Effector memory CD4-positive, alpha-beta T cell (primary cell): Measurements from ENCODE around the gene SH3GL2.

Source experiments
- DNase-seq, 3 donors: peaks; one replicate each; pipeline ENCODE4 v3.0.0-alpha.2; 2020
- H3K27ac ChIP-seq: 2 replicates; pipeline ENCODE4 v1.7.0; 2013; ENCODE audit warnings: mild to moderate bottlenecking, low read length, moderate library complexity; ENCODE audit not compliant: insufficient read depth, poor library complexity, severe bottlenecking
- H3K27me3 ChIP-seq: replicated peaks from 2 replicates; pipeline ENCODE4 v1.7.0; 2013; ENCODE audit warnings: mild to moderate bottlenecking, low read length; ENCODE audit not compliant: insufficient read depth, control insufficient read depth, poor library complexity, severe bottlenecking
- H3K36me3 ChIP-seq: 2 replicates; pipeline ENCODE4 v1.7.0; 2013; ENCODE audit warnings: mild to moderate bottlenecking, low read length, moderate library complexity; ENCODE audit not compliant: control insufficient read depth, insufficient read depth
- H3K4me1 ChIP-seq: 2 replicates; pipeline ENCODE4 v1.7.0; 2013; ENCODE audit warnings: low read length, mild to moderate bottlenecking; ENCODE audit not compliant: control insufficient read depth, insufficient read depth, poor library complexity, severe bottlenecking
- H3K4me3 ChIP-seq: 2 replicates; pipeline ENCODE4 v1.7.0; 2013; ENCODE audit warnings: low read length, low read depth, mild to moderate bottlenecking; ENCODE audit not compliant: insufficient read depth, poor library complexity, severe bottlenecking
- H3K9me3 ChIP-seq: 2 replicates; pipeline ENCODE4 v1.7.0; 2013; ENCODE audit warnings: mild to moderate bottlenecking, low read length, moderate library complexity; ENCODE audit not compliant: control insufficient read depth

Gene SH3GL2

GRCh38 chr9:17789316-17789715, 210.4 kb downstream of the SH3GL2 start:
- Histone ChIP-seq H3K27me3 (no peaks in the 10 kb centered on the region), H3K4me1 (no peaks in the 10 kb centered on the region), H3K27ac (no peak overlapping the region), H3K4me3 (no peak overlapping the region), H3K36me3 (no peaks in the 10 kb centered on the region), H3K9me3 (no peaks in the 10 kb centered on the region)
- DNase-seq: no peak

- H3K4me1 ChIP-seq: no peaks in the 10 kb centered on the region
- H3K9me3 ChIP-seq: no peaks in the 10 kb centered on the region
- no peaks in the 10 kb centered on the region for H3K36me3 ChIP-seq
- H3K27ac ChIP-seq: no peak overlapping the region
- DNase-seq: no peak
- H3K27me3 ChIP-seq: no peaks in the 10 kb centered on the region
- no peak overlapping the region for H3K4me3 ChIP-seq
Observed at GRCh38 chr9:17793713-17794622, 215.1 kb downstream of the SH3GL2 start.

- no peaks in the 10 kb centered on the region for H3K27me3 ChIP-seq
- no peak overlapping the region for H3K27ac ChIP-seq
- no peaks in the 10 kb centered on the region for H3K4me1 ChIP-seq
- DNase-seq: no peak
- H3K9me3 ChIP-seq: no peaks in the 10 kb centered on the region
- H3K36me3 ChIP-seq: no peaks in the 10 kb centered on the region
- no peak overlapping the region for H3K4me3 ChIP-seq
Observed at GRCh38 chr9:17795744-17796143, 216.9 kb downstream of the SH3GL2 start.

GRCh38 chr9:17799369-17799768, 220.5 kb downstream of the SH3GL2 start:
- no peaks in the 10 kb centered on the region for H3K9me3 ChIP-seq
- H3K4me1 ChIP-seq: no peaks in the 10 kb centered on the region
- no peak overlapping the region for H3K4me3 ChIP-seq
- H3K36me3 ChIP-seq: no peaks in the 10 kb centered on the region
- DNase-seq: no peak
- no peaks in the 10 kb centered on the region for H3K27me3 ChIP-seq
- no peak overlapping the region for H3K27ac ChIP-seq

- no peak for DNase-seq
- Histone ChIP-seq H3K27me3 (no peaks in the 10 kb centered on the region), H3K9me3 (no peaks in the 10 kb centered on the region), H3K4me3 (no peak overlapping the region), H3K4me1 (no peaks in the 10 kb centered on the region), H3K27ac (no peak overlapping the region), H3K36me3 (no peaks in the 10 kb centered on the region)
Observed at GRCh38 chr9:17800418-17800817, 221.6 kb downstream of the SH3GL2 start.

- Histone ChIP-seq H3K27me3 (no peaks in the 10 kb centered on the region), H3K4me1 (no peaks in the 10 kb centered on the region), H3K36me3 (no peaks in the 10 kb centered on the region), H3K4me3 (no peak overlapping the region), H3K27ac (no peak overlapping the region), H3K9me3 (no peaks in the 10 kb centered on the region)
- no peak for DNase-seq
Observed at GRCh38 chr9:17802249-17802857, 223.5 kb downstream of the SH3GL2 start.

GRCh38 chr9:17807613-17808282, 228.9 kb downstream of the SH3GL2 start:
- no peaks in the 10 kb centered on the region for H3K36me3 ChIP-seq
- H3K9me3 ChIP-seq: no peaks in the 10 kb centered on the region
- no peak overlapping the region for H3K4me3 ChIP-seq

GRCh38 chr9:17810317-17810716, 231.5 kb downstream of the SH3GL2 start:
- H3K27ac ChIP-seq: no peak overlapping the region

More at GRCh38 chr9:17807613-17808282, 228.9 kb downstream of the SH3GL2 start:
- H3K4me1 ChIP-seq: no peaks in the 10 kb centered on the region
- H3K27ac ChIP-seq: no peak overlapping the region
- DNase-seq: no peak
- no peaks in the 10 kb centered on the region for H3K27me3 ChIP-seq

GRCh38 chr9:17810728-17811571, 232.1 kb downstream of the SH3GL2 start:
- DNase-seq: no peak
- no peaks in the 10 kb centered on the region for H3K4me1 ChIP-seq
- no peak overlapping the region for H3K27ac ChIP-seq

More at GRCh38 chr9:17810317-17810716, 231.5 kb downstream of the SH3GL2 start:
- no peaks in the 10 kb centered on the region for H3K9me3 ChIP-seq
- no peak for DNase-seq
- no peaks in the 10 kb centered on the region for H3K27me3 ChIP-seq
- no peaks in the 10 kb centered on the region for H3K36me3 ChIP-seq
- no peaks in the 10 kb centered on the region for H3K4me1 ChIP-seq
- no peak overlapping the region for H3K4me3 ChIP-seq

More at GRCh38 chr9:17810728-17811571, 232.1 kb downstream of the SH3GL2 start:
- Histone ChIP-seq H3K4me3 (no peak overlapping the region), H3K27me3 (no peaks in the 10 kb centered on the region), H3K9me3 (no peaks in the 10 kb centered on the region), H3K36me3 (no peaks in the 10 kb centered on the region)
